Skeletal muscle cell (primary cell): Measurements from ENCODE around the gene GMEB2.
"Not testable (repeated sequence)": the region's sequence is repeated elsewhere in the genome, so short reads cannot be mapped to it uniquely, and the experiment has no call there.

Experiments
- DNase-seq: peaks from one replicate; pipeline ENCODE4 v3.0.0-alpha.2; 2010; ENCODE audit warnings: low read depth
- H3K4me3 ChIP-seq: 2 replicates; pipeline ENCODE4 v1.5.1; 2011; ENCODE audit warnings: low read depth, mild to moderate bottlenecking, control low read depth, low read length, moderate library complexity

GMEB2 gene

DNA sequence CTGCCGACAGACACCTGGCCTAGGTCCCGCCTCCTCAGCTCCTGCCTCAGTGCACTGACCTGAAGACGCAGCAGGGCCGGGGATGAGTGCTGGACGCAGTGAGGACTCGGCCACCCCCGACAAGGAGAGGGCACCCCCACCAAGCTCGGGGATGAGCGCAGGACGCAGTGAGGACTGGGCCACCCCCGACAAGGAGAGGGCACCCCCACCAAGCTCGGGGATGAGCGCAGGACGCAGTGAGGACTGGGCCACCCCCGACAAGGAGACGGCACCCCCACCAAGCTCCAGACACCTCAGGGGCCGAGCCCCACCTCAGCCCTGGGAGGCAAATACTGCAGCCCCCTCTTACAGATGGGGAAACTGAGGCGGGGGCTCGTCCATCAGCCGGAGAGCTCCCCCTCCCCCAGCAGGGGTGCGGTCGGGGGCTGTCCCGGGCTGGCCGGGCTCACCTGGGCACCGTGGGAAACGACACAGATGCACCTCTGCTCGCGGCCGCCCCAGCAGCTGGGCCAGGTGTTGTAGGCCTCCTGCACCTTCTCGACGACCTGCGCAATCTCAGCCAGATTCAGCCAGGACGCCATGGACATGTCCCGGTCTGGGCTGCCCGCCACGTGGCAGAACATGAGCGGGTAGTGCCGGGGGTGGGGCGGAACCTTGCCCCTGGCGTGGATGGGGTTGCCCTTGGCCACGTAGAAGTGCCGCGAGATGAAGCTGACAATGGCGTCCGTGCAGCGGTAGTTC, 60.3 kb downstream of the GMEB2 start:
- H3K4me3 ChIP-seq = no peak overlapping the region
- DNase-seq = no peak

DNA sequence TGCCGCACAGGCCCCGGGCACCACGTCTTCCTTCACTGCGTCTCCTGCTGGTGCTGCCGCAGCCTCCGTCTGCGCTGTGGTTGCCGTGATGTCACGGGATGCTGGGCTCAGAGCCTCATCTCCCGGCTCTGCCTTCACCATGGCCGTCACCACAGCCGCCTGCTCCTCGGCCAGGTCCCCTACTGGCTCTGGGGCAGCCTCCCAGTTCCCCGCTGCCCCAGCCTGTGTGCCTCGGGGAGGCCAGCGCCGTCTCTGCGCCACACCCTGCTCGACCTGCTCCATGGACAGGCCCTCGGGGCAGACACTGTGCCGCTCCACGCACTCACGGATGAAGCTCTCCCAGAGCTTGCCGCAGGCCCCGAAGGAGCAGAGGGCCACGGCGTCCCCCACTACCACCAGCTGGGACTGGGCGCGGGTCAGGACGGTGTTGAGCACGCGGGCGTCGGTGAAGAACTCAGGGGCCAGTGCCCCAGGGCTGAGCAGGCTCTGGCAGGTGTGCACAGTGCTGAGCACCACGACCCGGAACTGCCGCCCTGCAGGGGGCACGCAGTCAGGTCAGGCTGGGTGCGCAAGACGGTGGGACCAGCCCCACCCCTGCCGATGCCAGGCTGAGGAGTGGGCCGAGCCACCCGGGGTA, 61.1 kb downstream of the GMEB2 start:
- no peak for DNase-seq
- H3K4me3 ChIP-seq = no peak overlapping the region

DNA sequence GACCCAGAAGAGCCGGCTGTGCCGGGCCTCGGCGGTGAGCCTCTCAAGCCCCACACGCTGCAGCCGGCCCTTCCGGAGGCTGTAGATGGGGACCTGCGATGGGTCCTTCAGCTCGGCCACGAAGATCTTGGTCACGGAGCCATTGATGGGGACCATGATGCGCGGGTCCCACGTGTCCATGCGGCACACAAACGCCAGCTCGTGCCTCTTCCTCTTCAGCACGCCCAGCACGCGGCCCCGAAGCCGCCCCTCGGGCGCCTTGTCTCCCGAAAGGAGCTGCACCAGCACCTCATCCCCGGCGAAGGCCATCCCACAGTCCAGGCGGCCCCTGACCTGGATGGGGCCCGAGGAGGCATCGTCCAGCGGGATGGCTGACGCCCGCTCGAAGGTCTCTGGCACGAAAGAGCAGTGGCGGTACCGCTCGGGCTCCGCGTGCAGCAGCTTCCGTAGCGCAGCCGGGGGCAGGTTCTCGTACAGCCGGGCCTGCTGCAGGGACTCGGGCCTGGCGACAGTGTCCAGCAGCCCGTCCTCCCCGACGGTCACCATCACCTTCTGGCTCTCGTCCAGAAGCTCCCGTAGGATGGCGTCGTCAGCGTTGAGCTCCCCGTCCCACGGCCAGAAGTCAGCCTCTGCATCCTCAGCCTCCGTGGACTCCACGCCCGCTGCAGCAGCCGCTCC, 61.7 kb downstream of the GMEB2 start:
- DNase-seq = no peak
- no peak overlapping the region for H3K4me3 ChIP-seq

DNA sequence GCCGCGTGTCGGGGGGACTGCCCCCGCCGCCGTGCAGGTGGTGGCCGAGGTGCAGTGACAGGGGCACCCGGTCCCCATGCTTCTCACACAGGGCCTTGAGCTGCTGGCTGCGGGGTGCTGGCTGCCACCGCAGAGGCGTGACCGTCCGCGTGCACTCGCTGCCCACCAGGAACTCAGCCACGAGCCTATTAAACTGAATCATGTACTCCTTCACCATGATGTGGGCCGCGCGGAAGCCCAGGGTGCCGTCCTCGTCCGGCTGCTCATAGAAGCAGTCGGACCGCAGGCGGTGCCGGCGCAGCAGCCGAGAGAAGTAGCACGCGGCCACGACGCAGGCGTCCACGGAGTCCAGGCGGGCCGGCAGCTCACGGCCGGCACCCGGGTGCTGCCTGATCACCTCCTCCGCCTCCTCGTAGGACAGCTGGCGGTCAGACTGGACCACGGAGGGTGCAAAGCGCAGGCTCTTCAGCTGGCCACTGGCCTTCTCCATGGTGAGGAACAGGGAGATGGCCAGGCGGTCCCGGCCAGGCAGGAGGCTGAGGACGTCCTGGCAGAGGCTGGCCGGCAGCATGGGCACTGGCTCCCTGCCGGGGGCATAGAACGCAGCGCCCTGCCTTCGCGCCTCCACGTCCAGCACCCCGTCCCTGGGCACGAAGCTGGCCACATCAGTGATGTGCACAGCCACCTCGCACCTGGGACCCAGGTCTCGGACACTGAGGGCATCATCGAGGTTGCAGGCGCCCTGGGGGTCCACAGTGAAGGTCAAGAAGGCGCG, 62.7 kb downstream of the GMEB2 start:
- no peak overlapping the region for H3K4me3 ChIP-seq

DNA sequence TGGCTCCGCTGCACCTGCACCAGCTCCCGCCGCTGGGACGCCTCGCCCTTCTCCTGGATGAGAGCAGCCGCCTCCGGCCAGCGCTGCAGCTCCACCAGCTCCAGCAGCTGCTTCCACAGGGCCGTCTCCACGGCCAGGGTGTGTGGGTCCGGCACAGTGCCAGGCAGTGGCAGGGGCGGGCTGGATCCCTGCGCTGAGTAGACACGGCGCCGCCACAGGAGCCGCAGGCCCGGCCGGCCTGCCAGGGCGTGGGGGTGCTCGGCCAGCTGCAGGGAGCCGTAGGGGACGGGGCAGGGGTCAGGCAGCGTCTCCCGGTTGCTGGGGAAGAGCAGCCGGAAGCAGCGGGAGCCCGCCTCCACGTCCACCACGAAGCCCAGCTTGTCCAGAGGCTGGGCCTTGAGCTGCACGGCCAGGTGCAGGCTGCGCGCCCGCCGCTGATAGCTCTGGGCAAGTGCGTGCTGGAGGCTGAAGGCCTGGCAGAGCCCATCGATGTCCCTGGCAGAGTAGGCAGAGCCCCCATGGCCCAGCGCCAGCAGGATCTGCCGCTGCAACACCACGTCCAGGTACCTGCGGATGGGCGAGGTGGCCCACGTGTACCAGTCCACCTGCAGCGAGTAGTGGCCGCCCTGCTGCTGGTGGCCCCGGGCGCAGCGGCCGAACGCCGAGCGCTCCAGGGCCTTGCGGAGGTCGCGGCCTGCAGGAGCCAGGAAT, 63.5 kb downstream of the GMEB2 start:
- H3K4me3 ChIP-seq = no peak overlapping the region
- no peak for DNase-seq

More for the DNA sequence above, 62.7 kb downstream of the GMEB2 start:
- no peak for DNase-seq

- H3K4me3 ChIP-seq = no peak overlapping the region
- DNase-seq = no peak
Measured at GRCh38 chr20:63562461-63563224, 64.3 kb downstream of the GMEB2 start.

- no peak overlapping the region for H3K4me3 ChIP-seq
- DNase-seq = no peak
Measured at GRCh38 chr20:63561624-63562396, 65.1 kb downstream of the GMEB2 start.

- H3K4me3 ChIP-seq = no peak overlapping the region
- DNase-seq = no peak
Measured at GRCh38 chr20:63560856-63561609, 65.9 kb downstream of the GMEB2 start.

DNA sequence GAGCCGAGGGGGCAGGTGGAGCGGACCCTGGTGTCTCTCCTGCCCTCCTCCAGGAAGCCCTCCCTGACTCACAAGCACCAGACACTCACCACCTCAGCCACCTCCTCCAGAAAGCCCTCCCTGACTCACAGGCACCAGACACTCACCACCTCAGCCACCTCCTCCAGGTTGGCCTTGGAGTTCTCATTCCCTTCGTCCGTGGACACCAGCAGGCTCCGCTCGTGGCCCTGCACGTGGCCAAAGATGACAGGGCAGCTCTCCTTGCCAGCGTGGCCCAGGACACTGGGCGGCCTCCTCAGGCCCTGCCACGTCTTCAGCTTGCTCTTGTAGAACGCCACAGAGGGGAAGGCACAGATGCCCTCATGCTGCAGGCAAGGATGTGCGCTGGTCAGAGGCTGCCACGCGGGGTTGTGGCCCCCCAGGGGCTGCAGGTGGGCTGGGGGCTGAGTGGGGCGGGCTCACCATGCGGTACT, 66.5 kb downstream of the GMEB2 start:
- no peak for DNase-seq
- no peak overlapping the region for H3K4me3 ChIP-seq

DNA sequence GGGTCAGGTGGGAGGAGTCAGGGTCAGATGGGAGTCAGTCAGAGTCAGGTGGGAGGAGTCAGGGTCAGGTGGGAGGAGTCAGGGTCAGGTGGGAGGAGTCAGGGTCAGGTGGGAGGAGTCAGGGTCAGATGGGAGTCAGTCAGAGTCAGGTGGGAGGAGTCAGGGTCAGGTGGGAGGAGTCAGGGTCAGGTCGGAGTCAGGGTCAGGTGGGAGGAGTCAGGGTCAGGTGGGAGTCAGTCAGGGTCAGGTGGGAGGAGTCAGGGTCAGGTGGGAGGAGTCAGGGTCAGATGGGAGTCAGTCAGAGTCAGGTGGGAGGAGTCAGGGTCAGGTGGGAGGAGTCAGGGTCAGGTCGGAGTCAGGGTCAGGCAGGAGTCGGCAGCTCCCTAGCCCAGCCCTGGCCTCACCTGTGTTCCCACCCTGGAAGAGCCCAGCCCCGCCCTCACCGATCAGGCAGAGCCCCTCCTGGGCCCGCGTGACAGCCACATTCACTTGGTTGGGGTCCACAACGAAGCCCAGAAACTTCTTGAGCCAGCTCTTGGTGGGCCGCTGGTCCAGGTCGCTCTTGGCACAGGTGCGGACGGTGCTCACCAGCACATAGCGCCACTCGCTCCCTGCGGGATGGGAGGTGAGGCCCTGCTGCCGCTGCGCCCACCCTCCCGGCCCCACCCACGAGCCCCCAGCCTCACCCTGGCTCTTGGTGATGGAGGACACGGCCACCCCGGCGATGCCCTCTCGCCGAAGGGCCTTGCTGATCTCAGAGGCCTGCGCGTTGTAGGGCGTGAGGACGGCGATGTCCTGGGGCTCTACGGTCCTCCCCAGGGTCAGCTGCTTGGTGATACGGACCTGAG, 67.2 kb downstream of the GMEB2 start:
- H3K4me3 ChIP-seq, DNase-seq: not testable (repeated sequence)

DNA sequence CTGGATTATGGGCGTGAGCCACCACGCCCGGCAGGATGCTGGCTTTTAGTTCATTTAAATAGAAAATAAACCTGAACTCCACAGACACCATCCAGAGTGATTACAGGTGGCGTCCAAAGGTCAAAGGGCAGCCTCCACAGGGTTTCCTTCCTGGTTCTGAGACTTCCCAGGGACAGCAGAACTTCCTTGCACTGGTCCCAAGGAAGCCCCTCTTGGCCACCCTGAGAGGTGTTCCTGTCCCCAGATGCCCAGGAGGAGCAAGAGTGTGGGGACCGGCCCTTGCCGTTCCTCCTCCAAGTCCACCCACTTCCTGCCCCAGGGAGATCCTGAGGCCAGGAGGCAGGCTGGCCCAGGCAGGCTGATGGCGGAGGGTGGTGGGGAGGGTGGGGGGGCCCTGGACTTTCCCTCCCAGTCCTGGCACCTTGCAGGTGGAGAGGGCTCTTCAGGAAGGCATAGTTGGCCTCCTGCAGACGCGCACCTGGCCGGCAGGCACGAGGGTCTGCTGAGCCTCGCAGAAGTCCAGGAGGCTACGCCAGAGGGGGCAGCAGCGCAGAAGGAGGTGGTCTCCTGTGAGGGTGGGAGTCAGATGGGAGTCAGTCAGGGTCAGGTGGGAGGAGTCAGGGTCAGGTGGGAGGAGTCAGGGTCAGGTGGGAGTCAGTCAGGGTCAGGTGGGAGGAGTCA, 68.0 kb downstream of the GMEB2 start:
- DNase-seq = no peak

GRCh38 chr20:63557481-63557891, 69.4 kb downstream of the GMEB2 start:
- no peak for DNase-seq
- no peak overlapping the region for H3K4me3 ChIP-seq

More for the DNA sequence above, 68.0 kb downstream of the GMEB2 start:
- no peak overlapping the region for H3K4me3 ChIP-seq

- H3K4me3 ChIP-seq = no peak overlapping the region
- DNase-seq = no peak
Measured at GRCh38 chr20:63556873-63557478, 69.9 kb downstream of the GMEB2 start.

- no peak for DNase-seq
- no peak overlapping the region for H3K4me3 ChIP-seq
Measured at GRCh38 chr20:63555661-63556381, 71.1 kb downstream of the GMEB2 start.
